HL-60 (cell line): Measurements from ENCODE around the gene UBE2E2.

Experiments
- GABPA ChIP-seq: IDR thresholded peaks from 2 replicates; pipeline ENCODE4 v1.6.1; 2012; ENCODE audit warnings: low read depth
- POLR2AphosphoS5 ChIP-seq: IDR thresholded peaks from 2 replicates; pipeline ENCODE4 v1.6.1; 2012; ENCODE audit warnings: low read depth
- SPI1 ChIP-seq: IDR thresholded peaks from 2 replicates; pipeline ENCODE4 v1.6.1; 2012; ENCODE audit warnings: low read depth, mild to moderate bottlenecking, borderline replicate concordance
- TF ChIP-seq, protein P1 (sequence below): IDR thresholded peaks from one replicate; pipeline ENCODE4 v1.5.1; 2011; ENCODE audit warnings: low read length, control low read depth, inconsistent platforms; ENCODE audit not compliant: insufficient read depth
- TF ChIP-seq, protein P2 (sequence below): IDR thresholded peaks from 2 replicates; pipeline ENCODE4 v1.6.1; 2012; ENCODE audit warnings: low read depth; ENCODE audit not compliant: insufficient replicate concordance

DNA sequence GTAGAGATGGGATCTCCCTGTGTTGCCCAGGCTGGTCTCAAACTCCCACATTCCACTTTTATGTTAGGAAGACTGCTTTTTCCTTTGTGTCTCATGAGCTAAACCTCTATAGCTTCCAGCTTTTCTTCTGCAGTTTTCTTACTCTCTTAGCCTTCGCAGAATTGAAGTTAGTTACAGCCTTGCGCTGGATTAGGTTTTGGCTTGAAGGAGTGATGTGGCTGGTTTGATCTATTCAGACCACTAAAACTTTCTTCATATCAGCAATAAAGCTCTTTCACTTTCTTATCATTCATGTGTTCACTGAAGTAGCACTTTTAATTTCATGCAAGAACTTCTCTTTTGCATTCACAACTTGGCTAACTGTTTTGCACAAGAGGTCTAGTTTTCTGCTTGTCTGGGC, 254.6 kb downstream of the UBE2E2 start:
- TF ChIP-seq SPI1 (no peak), POLR2AphosphoS5 (no peak), GABPA (no peak)
- TF ChIP-seq, protein P1, sequence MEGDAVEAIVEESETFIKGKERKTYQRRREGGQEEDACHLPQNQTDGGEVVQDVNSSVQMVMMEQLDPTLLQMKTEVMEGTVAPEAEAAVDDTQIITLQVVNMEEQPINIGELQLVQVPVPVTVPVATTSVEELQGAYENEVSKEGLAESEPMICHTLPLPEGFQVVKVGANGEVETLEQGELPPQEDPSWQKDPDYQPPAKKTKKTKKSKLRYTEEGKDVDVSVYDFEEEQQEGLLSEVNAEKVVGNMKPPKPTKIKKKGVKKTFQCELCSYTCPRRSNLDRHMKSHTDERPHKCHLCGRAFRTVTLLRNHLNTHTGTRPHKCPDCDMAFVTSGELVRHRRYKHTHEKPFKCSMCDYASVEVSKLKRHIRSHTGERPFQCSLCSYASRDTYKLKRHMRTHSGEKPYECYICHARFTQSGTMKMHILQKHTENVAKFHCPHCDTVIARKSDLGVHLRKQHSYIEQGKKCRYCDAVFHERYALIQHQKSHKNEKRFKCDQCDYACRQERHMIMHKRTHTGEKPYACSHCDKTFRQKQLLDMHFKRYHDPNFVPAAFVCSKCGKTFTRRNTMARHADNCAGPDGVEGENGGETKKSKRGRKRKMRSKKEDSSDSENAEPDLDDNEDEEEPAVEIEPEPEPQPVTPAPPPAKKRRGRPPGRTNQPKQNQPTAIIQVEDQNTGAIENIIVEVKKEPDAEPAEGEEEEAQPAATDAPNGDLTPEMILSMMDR = no peak
- TF ChIP-seq, protein P2, sequence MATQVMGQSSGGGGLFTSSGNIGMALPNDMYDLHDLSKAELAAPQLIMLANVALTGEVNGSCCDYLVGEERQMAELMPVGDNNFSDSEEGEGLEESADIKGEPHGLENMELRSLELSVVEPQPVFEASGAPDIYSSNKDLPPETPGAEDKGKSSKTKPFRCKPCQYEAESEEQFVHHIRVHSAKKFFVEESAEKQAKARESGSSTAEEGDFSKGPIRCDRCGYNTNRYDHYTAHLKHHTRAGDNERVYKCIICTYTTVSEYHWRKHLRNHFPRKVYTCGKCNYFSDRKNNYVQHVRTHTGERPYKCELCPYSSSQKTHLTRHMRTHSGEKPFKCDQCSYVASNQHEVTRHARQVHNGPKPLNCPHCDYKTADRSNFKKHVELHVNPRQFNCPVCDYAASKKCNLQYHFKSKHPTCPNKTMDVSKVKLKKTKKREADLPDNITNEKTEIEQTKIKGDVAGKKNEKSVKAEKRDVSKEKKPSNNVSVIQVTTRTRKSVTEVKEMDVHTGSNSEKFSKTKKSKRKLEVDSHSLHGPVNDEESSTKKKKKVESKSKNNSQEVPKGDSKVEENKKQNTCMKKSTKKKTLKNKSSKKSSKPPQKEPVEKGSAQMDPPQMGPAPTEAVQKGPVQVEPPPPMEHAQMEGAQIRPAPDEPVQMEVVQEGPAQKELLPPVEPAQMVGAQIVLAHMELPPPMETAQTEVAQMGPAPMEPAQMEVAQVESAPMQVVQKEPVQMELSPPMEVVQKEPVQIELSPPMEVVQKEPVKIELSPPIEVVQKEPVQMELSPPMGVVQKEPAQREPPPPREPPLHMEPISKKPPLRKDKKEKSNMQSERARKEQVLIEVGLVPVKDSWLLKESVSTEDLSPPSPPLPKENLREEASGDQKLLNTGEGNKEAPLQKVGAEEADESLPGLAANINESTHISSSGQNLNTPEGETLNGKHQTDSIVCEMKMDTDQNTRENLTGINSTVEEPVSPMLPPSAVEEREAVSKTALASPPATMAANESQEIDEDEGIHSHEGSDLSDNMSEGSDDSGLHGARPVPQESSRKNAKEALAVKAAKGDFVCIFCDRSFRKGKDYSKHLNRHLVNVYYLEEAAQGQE = no peak
